IMR-90 (cell line): ENCODE results near the gene TRDN. TPM values are rescaled to one million over a fixed set of nuclear protein-coding genes. Genes with fewer than 3 reads are reported as not detected.
"Not testable (repeated sequence)": the region's sequence is repeated elsewhere in the genome, so short reads cannot be mapped to it uniquely, and the experiment has no call there.

Source experiments
- ATAC-seq: fragments of 200-7000 bp; cut with Tn5 transposase; 2 replicates; pipeline ENCODE4 v1.9.1; 2020; ENCODE audit warnings: low read depth, mild to moderate bottlenecking, moderate library complexity
- BruUV-seq: library from RNA; stranded (reverse); fragments of 400-500 nt; replicated peaks from 2 replicates; lab custom pipeline; 2021; lab: Mats Ljungman, UMichigan
- CTCF ChIA-PET: fragments of 300-600 bp; formaldehyde crosslinking; extraction: SDS; loops from one replicate; lab custom pipeline; 2021; ENCODE audit warnings: antibody characterized with exemption; lab: Yijun Ruan, JAX
- POLR2A ChIA-PET: fragments of 300-600 bp; sonication (Branson Sonifier 250); formaldehyde crosslinking; loops from one replicate; lab custom pipeline; 2022; ENCODE audit warnings: antibody characterized with exemption; ENCODE audit not compliant: unreplicated experiment; lab: Charles Lee
- DNase-seq: peaks from one replicate; pipeline ENCODE4 v3.0.0; 2013
- H2AFZ ChIP-seq: replicated peaks from 2 replicates; pipeline ENCODE3; 2013; ENCODE audit warnings: low read length, mild to moderate bottlenecking; ENCODE audit not compliant: poor library complexity
- H2AK5ac ChIP-seq: 2 replicates; pipeline ENCODE4 v1.6.1; 2013; ENCODE audit warnings: low read depth, low read length, inconsistent platforms
- H2AK9ac ChIP-seq: replicated peaks from 2 replicates; pipeline ENCODE3; 2013; ENCODE audit warnings: mild to moderate bottlenecking, low read depth, low read length, moderate library complexity; ENCODE audit not compliant: poor library complexity
- H2BK120ac ChIP-seq: 2 replicates; pipeline ENCODE4 v1.6.1; 2013; ENCODE audit warnings: low read depth, low read length, inconsistent platforms
- H2BK15ac ChIP-seq: 3 replicates; pipeline ENCODE4 v1.6.1; 2013; ENCODE audit warnings: low read depth, low read length, inconsistent platforms
- H2BK20ac ChIP-seq: 2 replicates; pipeline ENCODE4 v1.6.1; 2013; ENCODE audit warnings: low read depth, mild to moderate bottlenecking, inconsistent platforms, low read length, moderate library complexity
- H2BK5ac ChIP-seq: 2 replicates; pipeline ENCODE4 v1.6.1; 2013; ENCODE audit warnings: mild to moderate bottlenecking, low read depth, low read length, inconsistent platforms; ENCODE audit not compliant: poor library complexity, severe bottlenecking
- H3K14ac ChIP-seq: replicated peaks from 2 replicates; pipeline ENCODE4 v1.6.1; 2013; ENCODE audit warnings: low read depth, low read length, inconsistent platforms
- H3K18ac ChIP-seq: 2 replicates; pipeline ENCODE4 v1.6.1; 2013; ENCODE audit warnings: low read depth, low read length, control low read depth
- H3K23ac ChIP-seq: 2 replicates; pipeline ENCODE4 v1.6.1; 2013; ENCODE audit warnings: low read depth, low read length, inconsistent platforms
- H3K27ac ChIP-seq: 2 replicates; pipeline ENCODE4 v1.5.1; 2013; ENCODE audit warnings: mild to moderate bottlenecking, control low read depth, low read length; ENCODE audit not compliant: insufficient read depth
- H3K27me3 ChIP-seq: 2 replicates; pipeline ENCODE4 v1.6.1; 2013; ENCODE audit warnings: low read length; ENCODE audit not compliant: control insufficient read depth, insufficient read depth
- H3K36me3 ChIP-seq: 2 replicates; pipeline ENCODE4 v1.6.1; 2013; ENCODE audit warnings: low read length, mixed read lengths; ENCODE audit not compliant: control insufficient read depth, insufficient read depth
- H3K4ac ChIP-seq: 2 replicates; pipeline ENCODE4 v1.6.1; 2013; ENCODE audit warnings: low read depth, low read length, inconsistent platforms
- H3K4me1 ChIP-seq: 2 replicates; pipeline ENCODE4 v1.6.1; 2013; ENCODE audit warnings: low read length, mixed read lengths; ENCODE audit not compliant: control insufficient read depth, insufficient read depth
- H3K4me2 ChIP-seq: 2 replicates; pipeline ENCODE4 v1.6.1; 2013; ENCODE audit warnings: low read depth, mild to moderate bottlenecking, control low read depth, low read length, moderate library complexity
- H3K4me3 ChIP-seq: 2 replicates; pipeline ENCODE4 v1.5.1; 2013; ENCODE audit warnings: low read depth, mild to moderate bottlenecking, control low read depth, low read length, moderate library complexity; ENCODE audit not compliant: insufficient read depth
- H3K56ac ChIP-seq: 2 replicates; pipeline ENCODE4 v1.6.1; 2013; ENCODE audit warnings: low read length, inconsistent platforms; ENCODE audit not compliant: insufficient read depth; ENCODE audit errors: extremely low read depth
- H3K79me1 ChIP-seq, 2 experiments: 2 replicates each; pipeline ENCODE4 v1.6.1; 2013; ENCODE audit warnings: low read length in 2 of 2, inconsistent platforms in 1 of 2, low read depth in 1 of 2
- H3K9ac ChIP-seq: 2 replicates; pipeline ENCODE4 v1.6.1; 2013; ENCODE audit warnings: low read depth, low read length, control low read depth
- H3K9me1 ChIP-seq: 2 replicates; pipeline ENCODE4 v1.6.1; 2013; ENCODE audit warnings: low read length, inconsistent platforms; ENCODE audit not compliant: insufficient read depth
- H3K9me3 ChIP-seq: 2 replicates; pipeline ENCODE4 v1.6.1; 2013; ENCODE audit warnings: low read length; ENCODE audit not compliant: control insufficient read depth, insufficient read depth
- H4K20me1 ChIP-seq: 2 replicates; pipeline ENCODE4 v1.6.1; 2013; ENCODE audit warnings: low read length, inconsistent platforms; ENCODE audit not compliant: insufficient read depth
- H4K5ac ChIP-seq: 2 replicates; pipeline ENCODE4 v1.6.1; 2013; ENCODE audit warnings: mild to moderate bottlenecking, low read depth, low read length, control low read depth
- H4K8ac ChIP-seq, 2 experiments: 2 replicates each; pipeline ENCODE4 v1.6.1; 2013; ENCODE audit warnings: low read depth in 2 of 2, low read length in 2 of 2, control low read depth in 1 of 2, inconsistent platforms in 1 of 2
- H4K91ac ChIP-seq: 2 replicates; pipeline ENCODE4 v1.6.1; 2013; ENCODE audit warnings: low read depth, low read length, inconsistent platforms; ENCODE audit not compliant: insufficient read depth
- WGBS, 2 experiments: methylation state at CpG; one replicate each; pipeline versions ENCODE4 v1.1.5 to v1.1.7; 2013; ENCODE audit warnings: missing lambda C conversion rate in 2 of 2; ENCODE audit not compliant: insufficient read length in 1 of 2; ENCODE audit errors: extremely low coverage in 2 of 2; 5-methylcytosine and 5-hydroxymethylcytosine counted together
- dilution Hi-C: fragments of 300-500 bp; cut with HindIII; formaldehyde crosslinking; loops from one replicate; pipeline ENCODE4 v1.14.3; 2018; ENCODE audit warnings: low sequenced_read_pairs; ENCODE audit not compliant: unreplicated experiment
- in situ Hi-C: fragments of 300-500 bp; cut with MboI; formaldehyde crosslinking; loops from 3 replicates; pipeline ENCODE4 v1.14.3; 2019; ENCODE audit warnings: low sequenced_read_pairs, inconsistent platforms, mixed read lengths
- intact Hi-C: fragments of 100-400 bp; cut with micrococcal nuclease; formaldehyde crosslinking; loops from 2 replicates; pipeline ENCODE4 v1.10.0; 2022
- polyA plus RNA-seq, 3 experiments: library from polyadenylated mRNA; depleted of rRNA; stranded (reverse); fragments of >200 nt; gene quantifications; 2 replicates each; pipeline ENCODE4 v1.2.3, GENCODE V29; 2012; ENCODE audit warnings: low replicate concordance in 1 of 3
- total RNA-seq: library from RNA; depleted of rRNA; stranded (reverse); fragments of >200 nt; gene quantifications from 2 replicates; pipeline ENCODE4 v1.2.3, GENCODE V29; 2012

Gene TRDN
- total and polyA plus RNA-seq, 2 of the 4 experiments (the other 2 are of a cell fraction): not detected

DNA sequence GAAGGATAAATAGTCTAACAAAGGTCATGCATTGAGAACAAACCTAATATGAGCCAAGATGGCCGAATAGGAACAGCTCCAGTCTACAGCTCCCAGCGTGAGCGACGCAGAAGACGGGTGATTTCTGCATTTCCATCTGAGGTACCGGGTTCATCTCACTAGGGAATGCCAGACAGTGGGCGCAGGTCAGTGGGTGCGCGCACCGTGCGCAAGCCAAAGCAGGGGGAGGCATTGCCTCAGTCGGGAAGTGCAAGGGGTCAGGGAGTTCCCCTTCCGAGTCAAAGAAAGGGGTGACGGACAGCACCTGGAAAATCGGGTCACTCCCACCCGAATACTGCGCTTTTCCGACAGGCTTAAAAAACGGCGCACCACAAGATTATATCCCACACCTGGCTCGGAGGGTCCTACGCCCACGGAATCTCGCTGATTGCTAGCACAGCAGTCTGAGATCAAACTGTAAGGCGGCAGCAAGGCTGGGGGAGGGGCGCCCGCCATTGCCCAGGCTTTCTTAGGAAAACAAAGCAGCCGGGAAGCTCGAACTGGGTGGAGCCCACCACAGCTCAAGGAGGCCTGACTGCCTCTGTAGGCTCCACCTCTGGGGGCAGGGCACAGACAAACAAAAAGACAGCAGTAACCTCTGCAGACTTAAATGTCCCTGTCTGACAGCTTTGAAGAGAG is 164.6 kb downstream of the TRDN start:
- H3K27me3 ChIP-seq, BruUV-seq, H3K4me3 ChIP-seq, H3K9me1 ChIP-seq, H3K27ac ChIP-seq, H3K4me2 ChIP-seq, DNase-seq, POLR2A ChIA-PET, H3K4me1 ChIP-seq, ATAC-seq, H4K5ac ChIP-seq, H4K91ac ChIP-seq, H2BK20ac ChIP-seq, H3K9ac ChIP-seq, H4K8ac ChIP-seq, H3K14ac ChIP-seq, H3K9me3 ChIP-seq, H3K56ac ChIP-seq, H2BK5ac ChIP-seq, dilution Hi-C loops, intact Hi-C loops, H3K23ac ChIP-seq, H2BK120ac ChIP-seq, H3K79me1 ChIP-seq, H4K20me1 ChIP-seq, CTCF ChIA-PET, H3K36me3 ChIP-seq, H3K18ac ChIP-seq, H2BK15ac ChIP-seq, H2AK5ac ChIP-seq, H2AK9ac ChIP-seq, in situ Hi-C loops, H3K4ac ChIP-seq, H2AFZ ChIP-seq: not testable (repeated sequence)
- WGBS, 2 experiments: 60% methylated on average over 1 of the region's 29 CpGs; no CpG with 5 or more reads in 1 of the 2 experiments
